ENCODE data around the gene SPATA18. TPM values are rescaled to one million over a fixed set of nuclear protein-coding genes. Genes with fewer than 3 reads are reported as not detected.
"Not testable (repeated sequence)": the region's sequence is repeated elsewhere in the genome, so short reads cannot be mapped to it uniquely, and the experiment has no call there.

SPATA18 gene
- total RNA-seq, 4 donors from 2014 or later = 1.4 to 9.2 (median 2.0) TPM

GRCh38 chr4:52135171-52135570, 84.1 kb downstream of the SPATA18 start:
- Histone ChIP-seq H3K9me3 (no peaks in the 10 kb centered on the region), H3K27me3 (no peaks in the 10 kb centered on the region), H3K4me1 (no peaks in the 10 kb centered on the region), H3K27ac (no peak overlapping the region), H3K4me3 (replicated peaks in 1 of 3) (no peak overlapping the region), H3K36me3 (no peaks in the 10 kb centered on the region)
- 74% methylated on average over 3 of the region's 3 CpGs for WGBS, 2 donors
- TF ChIP-seq CTCF (IDR thresholded peaks at IDR 0.05) (no peak), POLR2A (IDR thresholded peaks at IDR 0.05) (no peak)
- DNase-seq = no peak
- intact Hi-C loops (cut with DNase I) = no loop called here

GRCh38 chr4:52137152-52137551, 86.0 kb downstream of the SPATA18 start:
- H3K27me3 ChIP-seq; H3K9me3 ChIP-seq; intact Hi-C loops (cut with DNase I); H3K4me3 ChIP-seq (replicated peaks in 1 of 3); H3K4me1 ChIP-seq; H3K27ac ChIP-seq; DNase-seq; H3K36me3 ChIP-seq: not testable (repeated sequence)
- WGBS, 2 donors = 0 to 56% methylated on average over 1 of the region's 1 CpG

- Histone ChIP-seq H3K27ac (no peak overlapping the region), H3K4me3 (replicated peaks in 1 of 3) (no peak overlapping the region), H3K9me3 (no peaks in the 10 kb centered on the region), H3K27me3 (no peaks in the 10 kb centered on the region), H3K36me3 (no peaks in the 10 kb centered on the region), H3K4me1 (no peaks in the 10 kb centered on the region)
- WGBS, 2 donors = 67 to 75% methylated on average over 2 of the region's 2 CpGs
- DNase-seq = no peak
- intact Hi-C loops (cut with DNase I) = no loop called here
- TF ChIP-seq CTCF (IDR thresholded peaks at IDR 0.05) (no peak), POLR2A (IDR thresholded peaks at IDR 0.05) (no peak)
Observed at GRCh38 chr4:52142816-52143215, 91.7 kb downstream of the SPATA18 start.

- 79 to 85% methylated on average over 3 of the region's 3 CpGs for WGBS, 2 donors
Observed at GRCh38 chr4:52143815-52144214, 92.7 kb downstream of the SPATA18 start.

GRCh38 chr4:52144372-52144771, 93.3 kb downstream of the SPATA18 start:
- no peaks in the 10 kb centered on the region for H3K9me3 ChIP-seq
- H3K36me3 ChIP-seq = no peaks in the 10 kb centered on the region
- no peaks in the 10 kb centered on the region for H3K4me1 ChIP-seq
- no peak overlapping the region for H3K27ac ChIP-seq
- WGBS, 2 donors = 87 to 93% methylated on average over 7 of the region's 7 CpGs
- DNase-seq = no peak
- H3K4me3 ChIP-seq (replicated peaks in 1 of 3) = no peak overlapping the region
- intact Hi-C loops (cut with DNase I) = no loop called here
- H3K27me3 ChIP-seq = no peaks in the 10 kb centered on the region
- TF ChIP-seq CTCF (IDR thresholded peaks at IDR 0.05) (no peak), POLR2A (IDR thresholded peaks at IDR 0.05) (no peak)

More at GRCh38 chr4:52143815-52144214, 92.7 kb downstream of the SPATA18 start:
- Histone ChIP-seq H3K27me3 (no peaks in the 10 kb centered on the region), H3K36me3 (no peaks in the 10 kb centered on the region), H3K4me3 (replicated peaks in 1 of 3) (no peak overlapping the region), H3K4me1 (no peaks in the 10 kb centered on the region), H3K27ac (no peak overlapping the region), H3K9me3 (no peaks in the 10 kb centered on the region)
- DNase-seq = no peak
- TF ChIP-seq CTCF (IDR thresholded peaks at IDR 0.05) = no peak
- no peak for TF ChIP-seq POLR2A (IDR thresholded peaks at IDR 0.05)
- intact Hi-C loops (cut with DNase I) = no loop called here

Other genes starting within 250 kb of the SPATA18 start
- 10 to 100 TPM; 44.6 to 81.4 (median 51.7) TPM for gene DCUN1D4, start 208.2 kb upstream of the SPATA18 start, total RNA-seq
- gene LRRC66, start 30.9 kb upstream of the SPATA18 start, total RNA-seq = under 1 TPM in 3 of 4 donors, not detected in 1; 0.15 to 0.40 (median 0.38) TPM
- gene SGCB, start 13.0 kb upstream of the SPATA18 start, total RNA-seq = 10 to 100 TPM; 13.2 to 16.8 (median 14.3) TPM

All from thyroid gland (tissue), 4 donors.